Activated naive CD8-positive, alpha-beta T cell treated with anti-CD3 and anti-CD28 coated beads for 36 hours (primary cell): Measurements from ENCODE around the gene PAK6. TPM values are rescaled to one million over a fixed set of nuclear protein-coding genes. Genes with fewer than 3 reads are reported as not detected.

ENCODE experiments used
- DNase-seq: peaks from one replicate; pipeline ENCODE4 v3.0.0; 2021
- H3K27ac Mint-ChIP-seq: one replicate; pipeline ENCODE4 v1.8.0; 2022; ENCODE audit warnings: mild to moderate bottlenecking, moderate library complexity, mixed read lengths
- H3K27me3 Mint-ChIP-seq: one replicate; pipeline ENCODE4 v1.8.0; 2022; ENCODE audit warnings: mild to moderate bottlenecking, mixed read lengths
- H3K36me3 Mint-ChIP-seq: one replicate; pipeline ENCODE4 v1.8.0; 2021; ENCODE audit warnings: mild to moderate bottlenecking, mixed read lengths
- H3K4me1 Mint-ChIP-seq: one replicate; pipeline ENCODE4 v1.8.0; 2021; ENCODE audit warnings: mixed read lengths
- H3K4me3 Mint-ChIP-seq: one replicate; pipeline ENCODE4 v1.8.0; 2022; ENCODE audit warnings: mild to moderate bottlenecking, moderate library complexity, mixed read lengths
- H3K9me3 Mint-ChIP-seq: one replicate; pipeline ENCODE4 v1.8.0; 2022; ENCODE audit warnings: mixed read lengths
- total RNA-seq, 2 experiments: library from RNA; stranded (reverse); gene quantifications; one replicate each; pipeline ENCODE4 v1.2.3, GENCODE V29; 2021

Gene PAK6
- total RNA-seq, 2 experiments from 2014 or later = 0.18 to 0.35 TPM

- no peaks in the 10 kb centered on the region for H3K9me3 Mint-ChIP-seq
- no peak overlapping the region for H3K27ac Mint-ChIP-seq
- peaks cover 16% of the 10 kb centered on the region for H3K27me3 Mint-ChIP-seq
- no peaks in the 10 kb centered on the region for H3K36me3 Mint-ChIP-seq
- no peak for DNase-seq
- H3K4me3 Mint-ChIP-seq = no peak overlapping the region
- H3K4me1 Mint-ChIP-seq = no peaks in the 10 kb centered on the region
These were observed 19.7 kb downstream of the PAK6 start for GRCh38 chr15:40258544-40258943.

- Mint-ChIP-seq H3K4me1 (no peaks in the 10 kb centered on the region), H3K9me3 (no peaks in the 10 kb centered on the region), H3K36me3 (no peaks in the 10 kb centered on the region), H3K4me3 (no peak overlapping the region), H3K27me3 (peaks cover 11% of the 10 kb centered on the region), H3K27ac (no peak overlapping the region)
- DNase-seq = no peak
These were observed 20.2 kb downstream of the PAK6 start for GRCh38 chr15:40259021-40259420.

GRCh38 chr15:40263024-40263754, 24.3 kb downstream of the PAK6 start:
- Mint-ChIP-seq H3K4me3 (no peak overlapping the region), H3K36me3 (no peaks in the 10 kb centered on the region), H3K27me3 (no peaks in the 10 kb centered on the region), H3K9me3 (no peaks in the 10 kb centered on the region), H3K4me1 (no peaks in the 10 kb centered on the region), H3K27ac (no peak overlapping the region)
- DNase-seq = no peak

- Mint-ChIP-seq H3K4me3 (no peak overlapping the region), H3K36me3 (no peaks in the 10 kb centered on the region), H3K4me1 (no peaks in the 10 kb centered on the region), H3K27me3 (no peaks in the 10 kb centered on the region), H3K9me3 (no peaks in the 10 kb centered on the region), H3K27ac (no peak overlapping the region)
- no peak for DNase-seq
These were observed 25.7 kb downstream of the PAK6 start for GRCh38 chr15:40264321-40265153.

GRCh38 chr15:40265355-40265754, 26.5 kb downstream of the PAK6 start:
- H3K27me3 Mint-ChIP-seq = no peaks in the 10 kb centered on the region
- no peaks in the 10 kb centered on the region for H3K36me3 Mint-ChIP-seq
- H3K9me3 Mint-ChIP-seq = no peaks in the 10 kb centered on the region
- no peak overlapping the region for H3K27ac Mint-ChIP-seq
- no peaks in the 10 kb centered on the region for H3K4me1 Mint-ChIP-seq
- no peak for DNase-seq
- no peak overlapping the region for H3K4me3 Mint-ChIP-seq

- no peaks in the 10 kb centered on the region for H3K4me1 Mint-ChIP-seq
- H3K36me3 Mint-ChIP-seq = no peaks in the 10 kb centered on the region
- H3K9me3 Mint-ChIP-seq = no peaks in the 10 kb centered on the region
- no peak for DNase-seq
- H3K27ac Mint-ChIP-seq = no peak overlapping the region
- H3K4me3 Mint-ChIP-seq = no peak overlapping the region
- no peaks in the 10 kb centered on the region for H3K27me3 Mint-ChIP-seq
These were observed 27.0 kb downstream of the PAK6 start for GRCh38 chr15:40265875-40266274.

- Mint-ChIP-seq H3K27ac (no peak overlapping the region), H3K9me3 (no peaks in the 10 kb centered on the region), H3K4me1 (no peaks in the 10 kb centered on the region), H3K27me3 (no peaks in the 10 kb centered on the region), H3K4me3 (no peak overlapping the region), H3K36me3 (no peaks in the 10 kb centered on the region)
- no peak for DNase-seq
These were observed 28.0 kb downstream of the PAK6 start for GRCh38 chr15:40266828-40267304.

GRCh38 chr15:40267670-40268069, 28.8 kb downstream of the PAK6 start:
- no peaks in the 10 kb centered on the region for H3K27me3 Mint-ChIP-seq
- no peak overlapping the region for H3K4me3 Mint-ChIP-seq
- H3K27ac Mint-ChIP-seq = no peak overlapping the region

GRCh38 chr15:40269604-40270003, 30.7 kb downstream of the PAK6 start:
- Mint-ChIP-seq H3K27me3 (no peaks in the 10 kb centered on the region), H3K36me3 (no peaks in the 10 kb centered on the region), H3K27ac (no peak overlapping the region), H3K4me3 (no peak overlapping the region), H3K9me3 (no peaks in the 10 kb centered on the region), H3K4me1 (no peaks in the 10 kb centered on the region)
- DNase-seq = no peak

More at GRCh38 chr15:40267670-40268069, 28.8 kb downstream of the PAK6 start:
- H3K36me3 Mint-ChIP-seq = no peaks in the 10 kb centered on the region
- H3K9me3 Mint-ChIP-seq = no peaks in the 10 kb centered on the region
- no peaks in the 10 kb centered on the region for H3K4me1 Mint-ChIP-seq
- DNase-seq = no peak

GRCh38 chr15:40270246-40270995, 31.6 kb downstream of the PAK6 start:
- Mint-ChIP-seq H3K27me3 (no peaks in the 10 kb centered on the region), H3K4me3 (no peak overlapping the region), H3K9me3 (no peaks in the 10 kb centered on the region), H3K4me1 (no peaks in the 10 kb centered on the region), H3K36me3 (no peaks in the 10 kb centered on the region), H3K27ac (no peak overlapping the region)
- DNase-seq = no peak

GRCh38 chr15:40271685-40272484, 33.0 kb downstream of the PAK6 start:
- Mint-ChIP-seq H3K27me3 (peaks cover 6% of the 10 kb centered on the region), H3K4me3 (no peak overlapping the region), H3K9me3 (no peaks in the 10 kb centered on the region), H3K4me1 (no peaks in the 10 kb centered on the region), H3K27ac (no peak overlapping the region), H3K36me3 (no peaks in the 10 kb centered on the region)
- DNase-seq = no peak

GRCh38 chr15:40272485-40273056, 33.7 kb downstream of the PAK6 start:
- DNase-seq = no peak
- no peak overlapping the region for H3K4me3 Mint-ChIP-seq
- H3K27ac Mint-ChIP-seq = no peak overlapping the region
- no peaks in the 10 kb centered on the region for H3K9me3 Mint-ChIP-seq
- H3K4me1 Mint-ChIP-seq = no peaks in the 10 kb centered on the region
- no peaks in the 10 kb centered on the region for H3K36me3 Mint-ChIP-seq
- peaks cover 13% of the 10 kb centered on the region for H3K27me3 Mint-ChIP-seq

- H3K9me3 Mint-ChIP-seq = no peaks in the 10 kb centered on the region
- H3K4me3 Mint-ChIP-seq = no peak overlapping the region
- H3K4me1 Mint-ChIP-seq = no peaks in the 10 kb centered on the region
- no peak overlapping the region for H3K27ac Mint-ChIP-seq
- H3K27me3 Mint-ChIP-seq = peaks cover 21% of the 10 kb centered on the region
- H3K36me3 Mint-ChIP-seq = no peaks in the 10 kb centered on the region
- DNase-seq = no peak
These were observed 34.6 kb downstream of the PAK6 start for GRCh38 chr15:40273428-40273827.
